HG03045 (cell line): Measurements from ENCODE around the gene SLC9A2.

Experiments used
- ATAC-seq: cut with Tn5 transposase; IDR thresholded peaks from one replicate; pipeline ENCODE4 v1.9.1; 2021; ENCODE audit warnings: mild to moderate bottlenecking, moderate library complexity; ENCODE audit not compliant: unreplicated experiment

Gene SLC9A2, protein sequence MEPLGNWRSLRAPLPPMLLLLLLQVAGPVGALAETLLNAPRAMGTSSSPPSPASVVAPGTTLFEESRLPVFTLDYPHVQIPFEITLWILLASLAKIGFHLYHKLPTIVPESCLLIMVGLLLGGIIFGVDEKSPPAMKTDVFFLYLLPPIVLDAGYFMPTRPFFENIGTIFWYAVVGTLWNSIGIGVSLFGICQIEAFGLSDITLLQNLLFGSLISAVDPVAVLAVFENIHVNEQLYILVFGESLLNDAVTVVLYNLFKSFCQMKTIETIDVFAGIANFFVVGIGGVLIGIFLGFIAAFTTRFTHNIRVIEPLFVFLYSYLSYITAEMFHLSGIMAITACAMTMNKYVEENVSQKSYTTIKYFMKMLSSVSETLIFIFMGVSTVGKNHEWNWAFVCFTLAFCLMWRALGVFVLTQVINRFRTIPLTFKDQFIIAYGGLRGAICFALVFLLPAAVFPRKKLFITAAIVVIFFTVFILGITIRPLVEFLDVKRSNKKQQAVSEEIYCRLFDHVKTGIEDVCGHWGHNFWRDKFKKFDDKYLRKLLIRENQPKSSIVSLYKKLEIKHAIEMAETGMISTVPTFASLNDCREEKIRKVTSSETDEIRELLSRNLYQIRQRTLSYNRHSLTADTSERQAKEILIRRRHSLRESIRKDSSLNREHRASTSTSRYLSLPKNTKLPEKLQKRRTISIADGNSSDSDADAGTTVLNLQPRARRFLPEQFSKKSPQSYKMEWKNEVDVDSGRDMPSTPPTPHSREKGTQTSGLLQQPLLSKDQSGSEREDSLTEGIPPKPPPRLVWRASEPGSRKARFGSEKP

DNA sequence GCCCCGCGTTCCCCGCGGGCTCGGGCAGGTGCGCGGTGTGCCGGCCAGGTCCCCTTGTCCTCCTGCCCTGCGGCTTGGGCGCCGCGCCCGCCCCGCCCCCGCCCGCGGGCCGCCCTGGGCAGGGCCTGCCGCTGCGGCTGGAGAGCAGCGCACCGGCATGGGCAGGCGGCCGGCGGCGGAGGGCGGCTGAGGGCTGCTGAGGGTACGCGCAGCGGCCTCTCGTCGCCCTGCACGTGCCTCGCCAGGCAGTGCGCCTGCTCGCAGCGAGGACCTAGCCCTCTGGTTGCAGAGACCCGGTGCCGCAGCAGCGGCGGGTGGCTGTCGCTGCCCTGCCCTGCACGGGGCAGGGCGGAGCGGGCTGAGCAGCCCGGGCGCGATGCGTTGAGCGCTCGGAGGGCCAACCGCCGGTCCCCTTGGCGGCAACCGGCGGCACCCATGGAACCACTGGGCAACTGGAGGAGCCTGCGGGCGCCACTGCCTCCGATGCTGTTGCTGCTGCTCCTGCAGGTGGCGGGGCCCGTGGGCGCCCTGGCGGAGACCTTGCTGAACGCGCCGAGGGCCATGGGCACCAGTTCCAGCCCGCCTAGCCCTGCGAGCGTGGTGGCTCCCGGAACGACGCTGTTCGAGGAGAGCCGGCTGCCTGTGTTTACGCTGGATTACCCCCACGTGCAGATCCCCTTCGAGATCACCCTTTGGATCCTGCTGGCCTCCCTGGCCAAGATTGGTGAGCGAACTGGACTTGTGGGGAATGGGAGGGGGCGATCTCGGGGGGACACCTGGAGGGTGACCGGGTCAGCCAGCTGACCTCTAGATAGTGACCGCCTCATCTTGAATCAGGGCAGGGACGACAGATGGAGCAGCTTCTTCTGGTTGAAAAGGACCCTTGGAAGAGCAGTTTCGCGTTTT, at the start of gene SLC9A2:
TSS of gene SLC9A2 (plus strand) at position 140 of the 906 bp plus-strand sequence. CDS start at position 436, 296 bp downstream.
- no peak for ATAC-seq

DNA sequence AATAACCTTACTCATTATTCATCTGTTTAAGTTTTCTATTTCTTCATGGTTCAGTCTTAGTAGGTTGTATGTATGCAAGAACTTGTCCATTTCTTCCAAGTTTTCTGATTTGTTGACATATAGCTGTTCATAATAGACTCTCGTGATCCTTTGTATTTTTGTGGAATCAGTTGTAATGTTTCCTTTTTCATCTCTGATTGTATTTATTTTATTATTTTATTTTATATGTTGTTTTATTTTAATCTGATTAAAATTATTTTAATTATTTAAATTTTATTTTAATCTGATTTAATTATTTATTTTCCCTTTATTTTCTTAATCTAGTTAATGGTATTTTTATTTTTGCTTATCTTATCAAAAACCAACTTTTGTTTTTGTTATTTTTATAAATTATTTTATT, 43.5 kb upstream of the SLC9A2 start:
- no peak for ATAC-seq

DNA sequence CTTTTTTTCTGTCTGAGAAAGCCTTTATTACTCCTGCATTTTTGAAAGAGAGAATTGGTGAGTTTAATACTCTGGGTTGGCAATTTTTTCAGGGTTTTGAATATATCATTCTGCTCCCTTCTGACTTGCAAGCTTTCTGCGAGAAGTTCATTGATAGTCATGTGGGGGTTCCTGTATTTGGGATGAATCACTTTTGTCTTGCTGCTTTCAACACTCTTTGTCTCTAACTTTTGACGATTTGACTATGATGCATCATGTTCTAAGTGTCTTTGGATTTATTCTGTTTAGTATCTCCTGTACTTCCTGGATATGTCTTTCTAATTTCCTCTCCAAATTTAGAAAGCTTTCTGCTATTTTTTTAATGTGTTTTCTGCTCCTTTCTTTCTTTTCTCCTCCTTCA, 41.0 kb upstream of the SLC9A2 start:
- no peak for ATAC-seq

DNA sequence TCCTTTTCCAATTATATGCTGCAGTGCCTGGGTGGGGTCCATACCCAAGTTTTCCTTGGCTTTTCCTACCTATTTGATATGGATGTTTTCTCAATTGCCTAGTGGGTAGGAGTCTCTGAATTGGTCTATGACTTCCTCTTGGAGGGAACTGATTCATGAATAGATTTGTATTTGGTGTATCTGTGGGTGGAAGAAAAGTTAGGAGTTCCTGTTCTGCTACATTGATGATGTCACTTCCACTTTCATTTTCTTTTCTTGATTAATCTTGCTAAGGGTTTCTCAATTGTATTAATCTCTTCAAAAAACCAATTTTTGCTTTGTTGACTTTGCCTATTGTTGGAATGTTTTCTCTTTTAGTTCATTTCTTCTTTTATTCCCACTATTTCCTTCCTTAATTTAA, 37.4 kb upstream of the SLC9A2 start:
- no peak for ATAC-seq

DNA sequence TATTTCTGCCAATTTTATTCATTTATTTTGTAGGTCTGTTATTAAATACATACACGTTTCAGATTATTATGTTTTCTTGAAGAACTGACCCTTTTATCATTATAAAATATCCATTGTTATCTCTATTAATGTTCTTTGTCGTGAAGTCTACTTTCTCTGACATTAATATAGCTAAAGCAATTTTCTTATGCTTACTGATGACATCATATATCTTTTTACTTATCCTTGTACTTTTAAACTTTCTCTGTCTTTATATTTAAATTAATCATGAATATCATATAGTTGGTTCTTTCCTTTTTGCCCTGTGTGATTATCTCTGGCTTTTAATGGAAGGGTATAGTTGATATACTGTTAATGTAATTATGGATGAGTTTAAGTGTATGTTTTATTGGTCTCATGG, 36.5 kb upstream of the SLC9A2 start:
- ATAC-seq: no peak

DNA sequence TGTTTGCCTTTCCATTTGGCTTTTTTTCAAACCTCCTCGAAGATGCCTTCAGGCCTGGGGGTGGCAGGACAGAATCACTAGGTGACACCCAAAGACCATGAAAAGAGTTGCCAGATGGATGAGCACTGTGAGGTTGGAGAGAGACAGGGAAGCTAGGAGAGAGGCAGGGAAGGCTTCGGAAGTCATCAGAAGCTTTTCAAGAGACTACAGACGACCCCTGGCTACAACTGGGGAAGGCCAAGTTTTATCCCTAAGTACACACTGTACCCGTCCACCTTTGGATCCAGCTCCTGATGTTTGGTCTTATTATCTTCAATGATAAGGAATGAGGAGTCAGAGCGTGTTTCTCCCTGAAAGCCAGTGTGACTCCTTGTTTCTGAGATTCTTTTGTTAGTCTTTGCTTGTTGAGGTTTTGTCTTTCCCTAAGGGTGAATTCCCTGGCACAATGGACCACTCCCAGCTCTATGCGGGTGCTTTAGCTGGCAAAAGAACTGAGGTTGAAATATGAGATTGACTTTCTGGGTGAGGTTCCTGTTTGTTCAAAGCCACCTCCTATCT, 33.4 kb upstream of the SLC9A2 start:
- no peak for ATAC-seq

DNA sequence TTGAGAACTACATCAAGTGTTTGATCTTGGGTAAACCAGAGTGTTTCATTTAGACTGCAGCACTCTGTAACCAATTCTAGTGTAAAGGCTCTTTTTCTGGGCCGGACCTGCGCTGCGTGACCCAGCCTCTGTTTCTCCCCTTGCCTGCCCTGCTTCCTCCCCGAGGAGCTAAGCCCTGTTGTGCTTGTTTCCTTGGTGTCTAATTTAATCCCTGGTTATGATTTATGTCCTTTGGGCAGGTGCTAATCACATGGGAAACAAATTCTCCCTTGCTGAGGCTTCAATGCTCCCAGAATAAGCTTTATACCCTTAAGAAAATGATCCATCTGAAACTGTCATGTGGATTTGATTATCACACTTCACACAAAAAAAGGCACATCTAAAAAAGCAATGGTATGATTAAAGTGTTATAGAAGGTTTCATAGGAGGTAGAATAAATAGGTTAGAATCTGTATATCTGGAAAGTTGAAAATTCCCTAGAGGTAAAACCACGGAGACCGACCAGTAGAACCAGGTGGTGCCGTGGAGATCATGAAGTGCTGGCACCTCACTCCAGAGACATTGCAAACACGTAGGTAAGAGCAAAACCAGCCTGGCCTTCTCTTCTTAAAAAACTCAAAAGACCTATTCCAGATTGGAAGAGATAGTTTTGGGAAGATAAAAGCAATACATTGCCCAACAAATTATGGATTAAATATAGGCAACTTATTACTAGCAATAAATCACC, 31.0 kb upstream of the SLC9A2 start:
- no peak for ATAC-seq

DNA sequence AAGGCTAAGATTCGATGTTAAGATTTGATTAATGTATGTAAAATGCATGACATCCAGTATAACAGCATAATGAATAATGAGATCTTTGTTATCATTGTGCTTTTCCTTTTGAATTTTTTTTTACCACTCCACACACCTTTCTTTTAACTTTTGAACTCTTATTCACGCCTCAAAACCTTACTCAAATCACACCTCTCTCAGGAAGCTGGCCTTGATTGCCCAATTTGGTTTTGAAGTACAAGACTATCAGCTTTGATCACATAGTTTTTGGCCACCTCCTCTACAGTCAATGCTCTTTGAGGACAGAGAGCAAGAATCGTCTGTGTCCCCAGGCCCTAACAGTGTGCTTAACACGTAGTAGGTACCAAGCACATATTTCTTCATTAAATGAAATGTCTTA, 29.9 kb upstream of the SLC9A2 start:
- no peak for ATAC-seq

DNA sequence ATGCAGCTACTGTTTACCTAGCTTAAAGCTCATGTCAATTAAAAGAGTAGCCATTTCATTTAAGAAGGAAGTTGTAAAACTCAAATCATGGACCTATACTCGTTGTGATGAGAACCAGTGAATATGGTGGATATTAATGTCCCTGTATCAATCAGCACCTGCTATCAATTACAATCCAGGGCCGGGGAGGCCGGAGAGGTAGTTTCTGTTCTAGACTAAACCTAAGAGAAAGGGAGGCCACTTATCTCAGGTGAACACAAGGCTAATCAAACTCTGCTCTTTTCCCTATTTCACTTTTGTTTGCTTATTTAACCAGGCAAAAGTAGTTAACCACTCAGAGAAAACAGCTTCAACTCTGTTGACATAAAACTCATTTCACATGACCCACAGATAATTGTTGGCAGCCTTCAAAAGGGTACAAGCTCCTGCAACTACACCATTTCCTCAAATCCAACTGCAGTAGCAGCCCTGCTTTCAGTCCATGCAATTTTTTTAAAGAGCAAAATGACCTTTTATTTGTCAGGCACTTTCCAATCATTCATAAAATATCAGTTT, 27.8 kb upstream of the SLC9A2 start:
- no peak for ATAC-seq

DNA sequence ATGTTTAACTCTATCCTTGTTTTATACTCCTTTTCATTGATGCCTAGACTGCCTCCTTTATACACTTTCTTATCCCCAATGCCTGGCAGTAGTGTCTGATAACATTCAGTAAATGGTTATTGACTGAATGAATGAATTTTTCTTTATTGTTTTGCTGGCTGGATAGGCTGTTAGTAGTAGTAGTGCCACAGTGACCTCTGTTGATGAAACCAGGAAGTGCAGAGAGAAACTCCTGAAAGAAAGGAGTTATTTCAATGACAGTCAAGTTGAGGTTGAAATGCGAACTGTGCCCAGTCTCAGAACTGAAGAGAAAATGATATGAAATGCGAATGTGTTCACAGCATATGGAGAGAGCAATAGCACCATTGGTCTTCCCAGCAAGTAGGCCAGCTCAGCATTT, 26.8 kb upstream of the SLC9A2 start:
- no peak for ATAC-seq

DNA sequence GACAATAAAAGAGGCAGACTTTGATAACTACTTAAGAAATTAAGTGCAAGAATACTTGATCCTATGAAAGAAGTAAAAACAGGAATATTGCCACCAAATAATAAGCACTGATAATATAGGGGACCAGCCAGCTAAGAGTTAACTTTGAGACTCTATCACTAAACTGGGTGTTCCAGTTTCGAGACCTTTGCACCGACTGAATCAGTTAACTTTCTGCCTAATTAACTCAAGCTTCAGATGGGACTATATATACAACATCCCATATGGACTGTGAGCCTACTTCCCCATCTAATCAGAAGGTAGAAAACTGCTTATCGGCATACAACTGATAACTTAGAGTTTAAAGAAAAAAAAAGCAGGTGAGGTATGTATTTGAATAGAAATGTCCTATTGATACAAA, 25.8 kb upstream of the SLC9A2 start:
- ATAC-seq: no peak

DNA sequence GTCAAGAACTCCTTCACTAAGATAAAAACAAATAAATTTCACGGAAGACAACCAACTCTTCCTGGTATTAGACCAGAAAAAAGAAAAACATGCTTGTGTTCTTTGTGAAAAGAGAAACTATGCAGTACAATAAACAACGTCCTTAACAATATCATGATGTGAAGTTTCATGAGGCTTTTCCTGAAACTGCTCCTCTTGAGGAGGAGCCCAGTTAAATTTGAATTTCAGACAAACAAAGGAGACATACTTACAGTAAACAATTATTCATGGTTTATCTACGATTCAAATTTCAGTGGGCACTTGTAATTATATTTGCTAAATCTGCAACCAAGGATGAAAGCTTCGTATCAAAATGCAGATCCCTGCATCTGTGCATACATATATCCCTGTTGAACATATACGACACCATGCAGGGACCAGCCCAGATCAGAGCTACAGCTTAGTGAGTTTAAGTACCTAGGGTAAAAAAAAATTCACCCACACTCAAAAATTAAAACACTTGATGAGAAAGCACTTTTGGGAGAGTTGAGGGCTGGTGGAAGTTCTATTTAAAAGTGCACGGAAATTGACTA, 24.8 kb upstream of the SLC9A2 start:
- ATAC-seq: no peak

DNA sequence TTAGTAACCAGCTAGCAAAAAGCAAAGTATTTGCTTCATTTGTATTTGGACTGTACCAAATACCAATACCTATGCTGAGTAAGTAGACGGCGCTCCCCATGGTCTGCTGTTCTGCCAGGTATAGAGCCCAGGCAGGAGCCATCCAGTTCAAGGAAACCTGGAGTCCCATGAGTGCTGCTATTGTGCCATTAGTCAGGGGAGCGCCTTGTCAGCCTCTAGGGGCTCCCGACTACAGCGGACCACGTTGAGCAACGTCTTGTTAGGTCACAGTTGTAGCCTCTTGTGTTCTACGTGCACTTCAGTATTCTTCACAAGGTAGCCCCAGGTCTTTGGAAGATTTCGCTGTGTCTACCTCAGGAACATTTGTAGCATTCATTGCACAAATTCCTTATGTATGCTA, 21.6 kb upstream of the SLC9A2 start:
- ATAC-seq: no peak

DNA sequence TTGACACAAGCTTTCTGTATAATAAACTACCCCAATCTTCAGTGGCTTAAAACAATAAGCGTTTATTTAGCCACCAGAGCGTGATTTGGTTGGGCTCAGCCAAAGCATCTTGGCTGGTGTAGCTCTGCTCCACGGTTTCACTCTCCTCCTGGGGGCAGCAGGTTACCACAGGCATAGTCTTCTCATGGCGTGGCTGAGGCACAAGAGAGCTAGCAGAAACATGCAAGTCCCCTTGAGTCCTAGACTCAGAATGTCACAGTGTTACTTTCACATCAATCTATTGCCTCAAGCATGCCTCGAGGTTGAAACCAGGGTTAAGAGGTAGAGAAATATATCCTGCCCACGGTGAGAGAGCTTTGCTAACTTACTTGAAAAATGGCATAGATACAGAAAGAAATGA, 19.9 kb upstream of the SLC9A2 start:
- no peak for ATAC-seq

DNA sequence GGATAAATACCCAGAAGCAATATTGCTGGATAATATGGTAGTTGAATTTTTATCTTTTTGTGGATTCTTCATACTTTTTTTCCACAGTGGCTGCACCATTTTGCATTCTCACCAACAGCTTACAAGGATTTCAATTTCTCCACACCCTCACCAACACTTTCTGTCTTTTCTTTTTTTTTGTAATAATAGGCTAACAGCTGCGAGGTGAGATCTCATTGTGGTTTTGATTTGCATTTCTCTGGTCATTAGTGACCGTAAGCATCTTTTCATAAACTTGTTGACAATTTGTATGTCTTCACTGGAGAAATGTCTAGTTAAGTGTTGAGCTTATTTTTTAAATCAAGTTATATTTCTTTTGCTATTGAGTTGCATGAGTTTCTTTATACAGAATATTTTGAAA, 17.6 kb upstream of the SLC9A2 start:
- no peak for ATAC-seq

DNA sequence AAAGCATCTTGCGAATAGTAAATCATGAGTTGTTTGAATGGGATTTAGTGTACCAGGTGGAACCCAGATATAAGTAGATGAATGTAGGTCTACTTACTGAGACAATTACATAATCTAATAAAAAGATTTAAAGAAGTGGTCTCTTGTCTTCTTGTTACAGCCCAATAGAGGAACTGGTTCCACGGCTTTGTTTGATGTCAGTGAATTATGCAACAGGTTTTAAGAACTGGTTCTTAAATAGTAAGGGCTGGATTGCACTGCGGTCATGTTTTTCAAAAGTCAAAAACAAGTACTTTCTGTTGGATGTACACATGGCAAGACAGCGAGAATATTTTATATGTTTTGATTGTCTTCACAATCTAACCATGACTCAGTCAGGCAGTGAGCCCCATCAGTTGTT, 15.4 kb upstream of the SLC9A2 start:
- no peak for ATAC-seq

DNA sequence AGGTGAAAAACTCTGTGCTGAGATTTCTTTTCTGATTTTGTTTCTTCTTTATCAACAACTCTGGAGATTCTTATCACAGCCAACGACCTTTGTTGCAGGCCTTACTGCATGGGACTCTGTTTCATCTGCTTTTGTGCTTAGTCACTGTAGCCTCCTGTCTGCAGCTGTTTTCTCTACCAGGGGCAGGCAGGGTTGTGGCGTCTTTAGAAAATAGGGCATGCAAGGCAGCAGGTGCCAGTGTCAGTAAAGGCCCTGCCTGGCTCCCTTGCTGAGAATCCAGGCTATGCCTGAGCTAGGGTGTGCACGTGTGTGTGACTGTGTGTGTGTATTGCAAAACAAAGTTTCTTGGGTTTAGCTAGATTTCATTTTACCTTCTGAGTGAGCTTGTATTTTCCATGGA, 14.6 kb upstream of the SLC9A2 start:
- no peak for ATAC-seq

DNA sequence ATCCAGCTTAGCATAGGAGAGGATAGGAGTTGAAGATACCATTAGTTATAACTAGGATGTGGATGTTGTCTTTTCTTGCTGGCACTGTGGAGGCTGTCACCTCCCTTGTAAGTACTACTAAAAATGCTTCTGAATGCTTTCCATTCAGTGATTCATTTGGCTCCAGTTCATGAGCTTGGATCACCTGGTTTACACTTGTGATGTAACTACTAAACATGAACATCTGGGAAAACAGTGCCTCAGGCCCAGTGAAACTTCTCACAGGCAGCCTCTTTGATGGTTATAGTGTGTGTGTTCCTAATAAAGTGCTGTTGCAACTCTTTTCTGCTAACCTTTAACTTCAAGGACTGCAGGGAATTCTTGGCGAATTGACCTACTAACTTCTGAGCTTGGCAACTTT, 13.0 kb upstream of the SLC9A2 start:
- ATAC-seq: no peak

DNA sequence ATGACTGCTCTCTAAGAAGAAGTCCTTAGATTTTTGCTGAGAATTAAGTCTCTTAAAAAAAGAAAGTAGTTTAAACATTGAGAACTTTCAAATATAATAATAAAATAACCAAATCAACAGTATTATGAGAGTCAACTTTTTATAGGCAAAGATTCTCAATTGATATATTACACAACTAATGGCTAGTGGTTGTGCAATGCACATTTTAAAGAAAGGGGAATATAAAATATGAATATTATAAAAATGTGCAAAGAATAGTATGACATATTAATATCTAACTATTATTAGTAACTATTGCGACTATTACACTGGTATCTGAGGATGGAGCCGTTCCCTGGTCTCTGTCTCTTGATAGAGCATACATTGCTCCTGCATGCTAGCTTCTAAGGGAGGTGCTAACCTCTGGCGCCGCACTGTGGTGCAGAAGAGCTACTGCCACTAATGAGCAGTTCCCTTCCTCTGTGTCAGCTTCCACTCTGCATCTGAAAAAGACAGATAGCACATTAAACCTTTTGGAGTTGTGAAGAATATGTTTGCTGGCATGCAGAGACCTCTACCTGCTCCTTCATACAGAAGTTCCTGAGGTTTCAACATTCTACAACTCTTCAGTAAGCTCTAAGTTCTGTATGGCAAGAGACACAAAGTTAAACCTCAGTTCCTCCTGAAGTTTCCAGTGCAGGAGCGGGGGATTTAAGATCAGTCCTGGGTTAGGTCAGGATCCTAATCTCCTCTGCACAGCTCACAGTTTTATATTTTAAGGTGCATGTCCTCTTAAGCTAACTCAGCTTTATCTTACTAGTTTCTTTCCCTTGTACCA, 3.5 kb upstream of the SLC9A2 start:
- peak; percentile 66 for ATAC-seq
